HL-60 (cell line): ENCODE data around the gene SOX5.

Source experiments
- DNase-seq, 2 experiments: peaks; one replicate each; pipeline ENCODE4 v3.0.0-alpha.2; 2010 to 2020; ENCODE audit warnings: low read depth in 1 of 2, low spot score in 1 of 2
- H3K27ac ChIP-seq: fragments of 250-450 bp; sonication (Bioruptor Pico); replicated peaks from 2 replicates; pipeline ENCODE4 v1.5.1; 2020; ENCODE audit warnings: mild to moderate bottlenecking, moderate library complexity
- H3K27me3 ChIP-seq: fragments of 250-450 bp; sonication (Bioruptor Pico); 2 replicates; pipeline ENCODE4 v1.5.1; 2021; ENCODE audit warnings: mild to moderate bottlenecking, moderate library complexity; ENCODE audit not compliant: insufficient read depth, poor library complexity, severe bottlenecking
- H3K4me3 ChIP-seq: replicated peaks from 2 replicates; pipeline ENCODE4 v1.5.1; 2011; ENCODE audit warnings: mild to moderate bottlenecking, control low read depth, low read length; ENCODE audit not compliant: insufficient read depth
- CTCF ChIP-seq: IDR thresholded peaks from one replicate; pipeline ENCODE4 v1.5.1; 2011; ENCODE audit warnings: low read length, control low read depth, inconsistent platforms; ENCODE audit not compliant: insufficient read depth
- GABPA ChIP-seq: IDR thresholded peaks from 2 replicates; pipeline ENCODE4 v1.6.1; 2012; ENCODE audit warnings: low read depth
- POLR2AphosphoS5 ChIP-seq: IDR thresholded peaks from 2 replicates; pipeline ENCODE4 v1.6.1; 2012; ENCODE audit warnings: low read depth
- SPI1 ChIP-seq: IDR thresholded peaks from 2 replicates; pipeline ENCODE4 v1.6.1; 2012; ENCODE audit warnings: low read depth, mild to moderate bottlenecking, borderline replicate concordance
- TF ChIP-seq, protein P1 (sequence below): IDR thresholded peaks from 2 replicates; pipeline ENCODE4 v1.6.1; 2012; ENCODE audit warnings: low read depth; ENCODE audit not compliant: insufficient replicate concordance

Gene SOX5

DNA sequence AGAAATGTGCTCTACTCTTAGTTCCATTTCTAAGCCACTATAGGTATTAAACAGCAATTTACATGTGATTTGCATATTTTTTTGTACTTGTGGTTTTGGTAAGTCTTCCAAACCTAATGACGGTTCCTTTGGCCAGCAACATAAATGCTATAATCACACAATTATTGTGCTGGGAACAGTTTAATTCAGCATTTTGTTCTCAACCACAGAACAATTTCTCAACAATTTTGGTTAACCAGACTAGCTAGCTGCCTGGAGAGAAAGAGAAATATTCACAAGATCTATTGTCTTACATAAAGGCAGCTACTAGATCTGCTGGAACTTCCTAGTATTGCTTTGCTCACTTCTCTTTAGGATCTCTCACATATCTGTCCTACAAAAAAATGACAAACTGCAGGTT lies 265.3 kb downstream of the SOX5 start:
- peak; percentile 5 to 32 for DNase-seq
- TF ChIP-seq POLR2AphosphoS5, result no peak
- TF ChIP-seq, protein P1, sequence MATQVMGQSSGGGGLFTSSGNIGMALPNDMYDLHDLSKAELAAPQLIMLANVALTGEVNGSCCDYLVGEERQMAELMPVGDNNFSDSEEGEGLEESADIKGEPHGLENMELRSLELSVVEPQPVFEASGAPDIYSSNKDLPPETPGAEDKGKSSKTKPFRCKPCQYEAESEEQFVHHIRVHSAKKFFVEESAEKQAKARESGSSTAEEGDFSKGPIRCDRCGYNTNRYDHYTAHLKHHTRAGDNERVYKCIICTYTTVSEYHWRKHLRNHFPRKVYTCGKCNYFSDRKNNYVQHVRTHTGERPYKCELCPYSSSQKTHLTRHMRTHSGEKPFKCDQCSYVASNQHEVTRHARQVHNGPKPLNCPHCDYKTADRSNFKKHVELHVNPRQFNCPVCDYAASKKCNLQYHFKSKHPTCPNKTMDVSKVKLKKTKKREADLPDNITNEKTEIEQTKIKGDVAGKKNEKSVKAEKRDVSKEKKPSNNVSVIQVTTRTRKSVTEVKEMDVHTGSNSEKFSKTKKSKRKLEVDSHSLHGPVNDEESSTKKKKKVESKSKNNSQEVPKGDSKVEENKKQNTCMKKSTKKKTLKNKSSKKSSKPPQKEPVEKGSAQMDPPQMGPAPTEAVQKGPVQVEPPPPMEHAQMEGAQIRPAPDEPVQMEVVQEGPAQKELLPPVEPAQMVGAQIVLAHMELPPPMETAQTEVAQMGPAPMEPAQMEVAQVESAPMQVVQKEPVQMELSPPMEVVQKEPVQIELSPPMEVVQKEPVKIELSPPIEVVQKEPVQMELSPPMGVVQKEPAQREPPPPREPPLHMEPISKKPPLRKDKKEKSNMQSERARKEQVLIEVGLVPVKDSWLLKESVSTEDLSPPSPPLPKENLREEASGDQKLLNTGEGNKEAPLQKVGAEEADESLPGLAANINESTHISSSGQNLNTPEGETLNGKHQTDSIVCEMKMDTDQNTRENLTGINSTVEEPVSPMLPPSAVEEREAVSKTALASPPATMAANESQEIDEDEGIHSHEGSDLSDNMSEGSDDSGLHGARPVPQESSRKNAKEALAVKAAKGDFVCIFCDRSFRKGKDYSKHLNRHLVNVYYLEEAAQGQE, result no peak
- no peak for TF ChIP-seq CTCF
- no peak for TF ChIP-seq GABPA
- TF ChIP-seq SPI1, result no peak
- H3K27ac ChIP-seq, result peak overlapping the region; percentile 36

GRCh38 chr12:23681237-23681636 lies 268.2 kb downstream of the SOX5 start:
- DNase-seq, result no peak
- TF ChIP-seq, protein P1, result no peak
- TF ChIP-seq CTCF (no peak), SPI1 (no peak), POLR2AphosphoS5 (no peak), GABPA (no peak)
- no peak overlapping the region for H3K4me3 ChIP-seq
- H3K27me3 ChIP-seq, result no peaks in the 10 kb centered on the region
- H3K27ac ChIP-seq, result no peak overlapping the region

More for the DNA sequence above, 265.3 kb downstream of the SOX5 start:
- H3K4me3 ChIP-seq, result no peak overlapping the region
- H3K27me3 ChIP-seq, result no peaks in the 10 kb centered on the region

GRCh38 chr12:23674064-23674463 lies 275.4 kb downstream of the SOX5 start:
- TF ChIP-seq GABPA (no peak), SPI1 (no peak), CTCF (no peak), POLR2AphosphoS5 (no peak)
- TF ChIP-seq, protein P1, result no peak
- no peaks in the 10 kb centered on the region for H3K27me3 ChIP-seq
- H3K4me3 ChIP-seq, result no peak overlapping the region
- no peak overlapping the region for H3K27ac ChIP-seq
- DNase-seq, result no peak
